IMR-90 (cell line): ENCODE data around the gene NLRP1. TPM values are rescaled to one million over a fixed set of nuclear protein-coding genes. Genes with fewer than 3 reads are reported as not detected.

Source experiments
- ATAC-seq: fragments of 200-7000 bp; cut with Tn5 transposase; 2 replicates; pipeline ENCODE4 v1.9.1; 2020; ENCODE audit warnings: low read depth, mild to moderate bottlenecking, moderate library complexity
- BruUV-seq: library from RNA; stranded (reverse); fragments of 400-500 nt; replicated peaks from 2 replicates; lab custom pipeline; 2021; lab: Mats Ljungman, UMichigan
- CTCF ChIA-PET: fragments of 300-600 bp; formaldehyde crosslinking; extraction: SDS; loops from one replicate; lab custom pipeline; 2021; ENCODE audit warnings: antibody characterized with exemption; lab: Yijun Ruan, JAX
- POLR2A ChIA-PET: fragments of 300-600 bp; sonication (Branson Sonifier 250); formaldehyde crosslinking; loops from one replicate; lab custom pipeline; 2022; ENCODE audit warnings: antibody characterized with exemption; ENCODE audit not compliant: unreplicated experiment; lab: Charles Lee
- DNase-seq: peaks from one replicate; pipeline ENCODE4 v3.0.0; 2013
- H2AFZ ChIP-seq: replicated peaks from 2 replicates; pipeline ENCODE3; 2013; ENCODE audit warnings: low read length, mild to moderate bottlenecking; ENCODE audit not compliant: poor library complexity
- H2AK5ac ChIP-seq: 2 replicates; pipeline ENCODE4 v1.6.1; 2013; ENCODE audit warnings: low read depth, low read length, inconsistent platforms
- H2AK9ac ChIP-seq: replicated peaks from 2 replicates; pipeline ENCODE3; 2013; ENCODE audit warnings: mild to moderate bottlenecking, low read depth, low read length, moderate library complexity; ENCODE audit not compliant: poor library complexity
- H2BK120ac ChIP-seq: 2 replicates; pipeline ENCODE4 v1.6.1; 2013; ENCODE audit warnings: low read depth, low read length, inconsistent platforms
- H2BK15ac ChIP-seq: 3 replicates; pipeline ENCODE4 v1.6.1; 2013; ENCODE audit warnings: low read depth, low read length, inconsistent platforms
- H2BK20ac ChIP-seq: 2 replicates; pipeline ENCODE4 v1.6.1; 2013; ENCODE audit warnings: low read depth, mild to moderate bottlenecking, inconsistent platforms, low read length, moderate library complexity
- H2BK5ac ChIP-seq: 2 replicates; pipeline ENCODE4 v1.6.1; 2013; ENCODE audit warnings: mild to moderate bottlenecking, low read depth, low read length, inconsistent platforms; ENCODE audit not compliant: poor library complexity, severe bottlenecking
- H3K14ac ChIP-seq: replicated peaks from 2 replicates; pipeline ENCODE4 v1.6.1; 2013; ENCODE audit warnings: low read depth, low read length, inconsistent platforms
- H3K18ac ChIP-seq: 2 replicates; pipeline ENCODE4 v1.6.1; 2013; ENCODE audit warnings: low read depth, low read length, control low read depth
- H3K23ac ChIP-seq: 2 replicates; pipeline ENCODE4 v1.6.1; 2013; ENCODE audit warnings: low read depth, low read length, inconsistent platforms
- H3K27ac ChIP-seq: 2 replicates; pipeline ENCODE4 v1.5.1; 2013; ENCODE audit warnings: mild to moderate bottlenecking, control low read depth, low read length; ENCODE audit not compliant: insufficient read depth
- H3K27me3 ChIP-seq: 2 replicates; pipeline ENCODE4 v1.6.1; 2013; ENCODE audit warnings: low read length; ENCODE audit not compliant: control insufficient read depth, insufficient read depth
- H3K36me3 ChIP-seq: 2 replicates; pipeline ENCODE4 v1.6.1; 2013; ENCODE audit warnings: low read length, mixed read lengths; ENCODE audit not compliant: control insufficient read depth, insufficient read depth
- H3K4ac ChIP-seq: 2 replicates; pipeline ENCODE4 v1.6.1; 2013; ENCODE audit warnings: low read depth, low read length, inconsistent platforms
- H3K4me1 ChIP-seq: 2 replicates; pipeline ENCODE4 v1.6.1; 2013; ENCODE audit warnings: low read length, mixed read lengths; ENCODE audit not compliant: control insufficient read depth, insufficient read depth
- H3K4me2 ChIP-seq: 2 replicates; pipeline ENCODE4 v1.6.1; 2013; ENCODE audit warnings: low read depth, mild to moderate bottlenecking, control low read depth, low read length, moderate library complexity
- H3K4me3 ChIP-seq: 2 replicates; pipeline ENCODE4 v1.5.1; 2013; ENCODE audit warnings: low read depth, mild to moderate bottlenecking, control low read depth, low read length, moderate library complexity; ENCODE audit not compliant: insufficient read depth
- H3K56ac ChIP-seq: 2 replicates; pipeline ENCODE4 v1.6.1; 2013; ENCODE audit warnings: low read length, inconsistent platforms; ENCODE audit not compliant: insufficient read depth; ENCODE audit errors: extremely low read depth
- H3K79me1 ChIP-seq, 2 experiments: 2 replicates each; pipeline ENCODE4 v1.6.1; 2013; ENCODE audit warnings: low read length in 2 of 2, inconsistent platforms in 1 of 2, low read depth in 1 of 2
- H3K9ac ChIP-seq: 2 replicates; pipeline ENCODE4 v1.6.1; 2013; ENCODE audit warnings: low read depth, low read length, control low read depth
- H3K9me1 ChIP-seq: 2 replicates; pipeline ENCODE4 v1.6.1; 2013; ENCODE audit warnings: low read length, inconsistent platforms; ENCODE audit not compliant: insufficient read depth
- H3K9me3 ChIP-seq: 2 replicates; pipeline ENCODE4 v1.6.1; 2013; ENCODE audit warnings: low read length; ENCODE audit not compliant: control insufficient read depth, insufficient read depth
- H4K20me1 ChIP-seq: 2 replicates; pipeline ENCODE4 v1.6.1; 2013; ENCODE audit warnings: low read length, inconsistent platforms; ENCODE audit not compliant: insufficient read depth
- H4K5ac ChIP-seq: 2 replicates; pipeline ENCODE4 v1.6.1; 2013; ENCODE audit warnings: mild to moderate bottlenecking, low read depth, low read length, control low read depth
- H4K8ac ChIP-seq, 2 experiments: 2 replicates each; pipeline ENCODE4 v1.6.1; 2013; ENCODE audit warnings: low read depth in 2 of 2, low read length in 2 of 2, control low read depth in 1 of 2, inconsistent platforms in 1 of 2
- H4K91ac ChIP-seq: 2 replicates; pipeline ENCODE4 v1.6.1; 2013; ENCODE audit warnings: low read depth, low read length, inconsistent platforms; ENCODE audit not compliant: insufficient read depth
- NFE2L2 ChIP-seq: fragments of 150-350 bp; IDR thresholded peaks from 2 replicates; pipeline ENCODE4 v1.6.1; 2016; ENCODE audit warnings: low read depth, mild to moderate bottlenecking, low read length
- WGBS, 2 experiments: methylation state at CpG; one replicate each; pipeline versions ENCODE4 v1.1.5 to v1.1.7; 2013; ENCODE audit warnings: missing lambda C conversion rate in 2 of 2; ENCODE audit not compliant: insufficient read length in 1 of 2; ENCODE audit errors: extremely low coverage in 2 of 2; 5-methylcytosine and 5-hydroxymethylcytosine counted together
- dilution Hi-C: fragments of 300-500 bp; cut with HindIII; formaldehyde crosslinking; loops from one replicate; pipeline ENCODE4 v1.14.3; 2018; ENCODE audit warnings: low sequenced_read_pairs; ENCODE audit not compliant: unreplicated experiment
- in situ Hi-C: fragments of 300-500 bp; cut with MboI; formaldehyde crosslinking; loops from 3 replicates; pipeline ENCODE4 v1.14.3; 2019; ENCODE audit warnings: low sequenced_read_pairs, inconsistent platforms, mixed read lengths
- intact Hi-C: fragments of 100-400 bp; cut with micrococcal nuclease; formaldehyde crosslinking; loops from 2 replicates; pipeline ENCODE4 v1.10.0; 2022
- polyA plus RNA-seq, 3 experiments: library from polyadenylated mRNA; depleted of rRNA; stranded (reverse); fragments of >200 nt; gene quantifications; 2 replicates each; pipeline ENCODE4 v1.2.3, GENCODE V29; 2012; ENCODE audit warnings: low replicate concordance in 1 of 3
- total RNA-seq: library from RNA; depleted of rRNA; stranded (reverse); fragments of >200 nt; gene quantifications from 2 replicates; pipeline ENCODE4 v1.2.3, GENCODE V29; 2012

The NLRP1 gene
- total and polyA plus RNA-seq, 2 of the 4 experiments (the other 2 are of a cell fraction), result 134 to 340 TPM

GRCh38 chr17:5615476-5615875 is 31.2 kb upstream of the NLRP1 start:
- Histone ChIP-seq H3K27ac (no peak overlapping the region), H2BK120ac (no peak overlapping the region), H2AK9ac (no peak overlapping the region), H4K5ac (no peak overlapping the region), H2BK15ac (no peak overlapping the region), H3K79me1 (no peaks in the 10 kb centered on the region), H4K8ac (no peak overlapping the region), H2AK5ac (no peak overlapping the region), H3K9me3 (no peaks in the 10 kb centered on the region), H4K20me1 (no peaks in the 10 kb centered on the region), H3K36me3 (no peaks in the 10 kb centered on the region), H3K4me2 (no peak overlapping the region), H3K9me1 (no peaks in the 10 kb centered on the region), H3K56ac (no peak overlapping the region), H3K4ac (no peak overlapping the region), H2BK5ac (no peak overlapping the region), H3K4me3 (no peak overlapping the region), H3K23ac (no peak overlapping the region), H3K18ac (no peak overlapping the region), H2BK20ac (no peak overlapping the region), H3K27me3 (peaks cover 8% of the 10 kb centered on the region), H3K14ac (no peak overlapping the region), H3K9ac (no peak overlapping the region), H3K4me1 (no peaks in the 10 kb centered on the region), H4K91ac (no peak overlapping the region), H2AFZ (no peak overlapping the region)
- no TSS peak for BruUV-seq
- in situ Hi-C loops (no loop called here), dilution Hi-C loops (no loop called here), intact Hi-C loops (no loop called here)
- ATAC-seq, result no peak
- no CpG with 5 or more reads among the region's 2 CpGs for WGBS, 2 experiments
- DNase-seq, result no peak
- TF ChIP-seq NFE2L2, result no peak
- CTCF ChIA-PET, result interaction anchor here (0.6 kb wide), 1 partner anchor 14 kb away, joined by 3 read pairs; no protein-coding TSS in a partner anchor
- POLR2A ChIA-PET, result no interaction called here
